Measurements from ENCODE around the gene IQCN. TPM values are rescaled to one million over a fixed set of nuclear protein-coding genes. Genes with fewer than 3 reads are reported as not detected.

The IQCN gene
- total and polyA plus RNA-seq, 4 experiments from 2014 or later: 0.13 to 5.8 (median 3.6) TPM

DNA sequence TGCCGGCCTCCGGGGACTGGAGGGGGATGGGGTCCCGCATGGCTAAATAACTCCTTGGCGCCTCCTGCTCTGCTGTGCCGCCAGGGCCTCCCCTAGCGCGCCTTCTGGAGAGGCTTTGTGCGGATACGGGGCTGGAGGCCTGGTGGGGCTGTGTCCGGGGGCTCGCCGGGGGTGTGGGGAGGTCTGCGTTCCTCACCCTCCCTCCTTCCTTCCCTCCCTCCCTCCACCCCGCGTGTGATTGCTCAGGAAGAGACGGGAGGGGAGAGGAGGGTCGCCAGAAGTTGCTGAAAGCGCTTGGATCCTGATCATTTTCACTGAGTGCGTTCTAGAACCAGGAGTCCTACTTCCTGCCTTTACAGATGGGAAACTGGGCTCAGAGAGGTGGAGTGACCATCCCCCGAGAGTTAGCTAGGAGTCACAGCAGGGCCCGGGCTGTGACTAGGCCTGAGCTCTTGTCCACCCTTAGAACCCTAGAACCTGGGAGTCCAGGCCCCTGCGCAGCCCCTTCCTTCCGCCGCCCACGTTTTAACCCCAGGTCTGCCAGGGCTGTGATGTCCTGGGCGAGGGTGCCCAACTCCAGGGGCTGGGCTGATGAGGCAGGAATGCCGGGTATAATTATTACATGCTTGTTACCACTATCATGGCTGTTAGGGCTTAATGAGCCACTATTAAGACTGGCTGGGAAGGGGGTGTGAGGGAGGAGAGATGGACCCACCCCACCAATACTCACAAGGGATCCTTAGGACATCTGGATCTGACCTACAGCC lies 8.0 kb upstream of the IQCN start:
- Histone ChIP-seq H3K36me3 (ENCODE audit: insufficient read depth, low read length) (peaks cover 13% of the 10 kb centered on the region), H3K27me3 (ENCODE audit: insufficient read depth, low read length) (no peaks in the 10 kb centered on the region), H3K4me3 (ENCODE audit: low read length in 2 of 2) (peak overlapping the region; percentile 48 to 67), H3K27ac (ENCODE audit: low read depth, low read length) (peak overlapping the region; percentile 91), H3K4me1 (ENCODE audit: insufficient read depth, low read length) (peaks cover 47% of the 10 kb centered on the region), H3K9me3 (ENCODE audit: control insufficient read depth in 1 of 2, low read length in 2 of 2) (no peaks in the 10 kb centered on the region)
- Mint-ChIP-seq H3K27ac (peak overlapping the region; percentile 96 to 99 (median 98)), H3K4me1 (peaks cover 33 to 67% (median 49%) of the 10 kb centered on the region in 4 donors), H3K4me3 (peak overlapping the region; percentile 78 to 94 (median 86)), H3K36me3 (peaks cover 14 to 33% of the 10 kb centered on the region in 2 donors), H3K9me3 (peaks cover 0 to 32% (median 3%) of the 10 kb centered on the region in 8 donors), H3K27me3 (peaks cover 0 to 6% of the 10 kb centered on the region in 2 donors)
- no peak for DNase-seq
- ChIA-PET POLR2A (ENCODE audit: partially characterized antibody) (interaction anchor here (0.6 to 27.2 kb wide), 41 partner anchors 9 to 1913 kb away, joined by 3 to 1691 read pairs (median 6); partner anchors contain the start of genes ARRDC2, COPE, DDX49 and FKBP8), CTCF (ENCODE audit: partially characterized antibody) (interaction anchor here (0.5 to 18.3 kb wide), 6 partner anchors 8 to 45 kb away, joined by 3 to 542 read pairs (median 86); partner anchors contain the start of gene LSM4)
- intact Hi-C loops (cut with micrococcal nuclease): no loop called here

DNA sequence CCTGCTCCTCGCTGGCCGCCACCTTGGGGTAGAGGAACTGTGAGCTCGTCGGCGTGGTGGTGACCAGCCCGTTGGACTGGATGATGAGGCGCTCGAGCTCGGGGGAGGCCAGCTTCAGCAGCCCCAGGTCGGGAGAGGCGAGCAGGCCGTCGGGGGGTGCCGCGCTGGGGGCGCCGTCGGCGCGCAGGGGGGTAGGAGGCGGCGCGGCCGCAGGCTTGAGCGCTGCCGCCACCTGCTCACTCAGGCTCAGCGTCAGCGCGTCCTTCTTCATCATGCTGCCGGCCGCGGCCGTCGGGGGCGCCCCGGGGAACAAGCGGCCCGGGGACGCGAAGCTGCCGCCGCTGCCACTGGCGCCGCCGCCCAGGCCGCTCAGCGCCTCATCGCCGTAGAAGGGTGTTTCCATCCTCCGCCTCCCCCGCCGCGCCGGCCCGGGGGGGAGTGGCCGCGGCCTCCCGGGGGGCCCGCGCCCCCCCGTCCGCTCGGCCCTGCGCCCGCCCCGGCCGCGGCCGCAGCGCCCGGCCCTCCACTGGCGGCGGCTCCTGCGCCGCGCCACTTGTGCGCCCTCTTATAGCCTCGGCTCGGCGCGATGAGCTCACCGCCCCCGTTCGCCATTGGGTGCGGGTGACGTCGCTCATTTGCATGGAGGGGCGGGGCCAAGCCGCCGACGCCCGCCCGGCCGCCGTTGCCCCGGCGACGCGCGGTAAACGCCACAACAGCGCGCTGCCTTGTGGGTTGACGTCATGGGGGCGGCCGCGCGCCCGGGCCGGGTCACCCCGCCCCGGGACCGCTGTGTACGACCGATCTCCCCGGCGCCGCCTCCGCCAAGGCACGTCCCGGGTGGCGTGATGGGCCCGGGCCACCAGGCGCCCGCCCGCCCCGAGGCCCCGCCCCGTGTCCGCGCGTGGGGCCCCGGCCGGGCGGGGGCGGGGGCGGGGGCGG lies 7.1 kb upstream of the IQCN start, which contains the start of gene JUND:
TSS of gene JUND (minus strand) at position 541 of the 939 bp plus-strand sequence. CDS start at position 403, 138 bp downstream.
- peaks cover 0 to 6% of the 10 kb centered on the region in 2 donors for H3K27me3 Mint-ChIP-seq
- H3K4me1 Mint-ChIP-seq: peaks cover 30 to 60% (median 46%) of the 10 kb centered on the region in 4 donors
- H3K9me3 ChIP-seq (ENCODE audit: control insufficient read depth in 1 of 2, low read length in 2 of 2): no peaks in the 10 kb centered on the region
- H3K4me3 Mint-ChIP-seq: peak within 1 kb of the TSS; percentile 88 to 99 (median 96)
- H3K4me1 ChIP-seq (ENCODE audit: insufficient read depth, low read length): peaks cover 50% of the 10 kb centered on the region
- ChIA-PET POLR2A (ENCODE audit: partially characterized antibody) (interaction anchor here (0.6 to 27.2 kb wide), 60 partner anchors 10 to 1956 kb away, joined by 3 to 1691 read pairs (median 5); partner anchors contain the start of genes ARRDC2, CCDC124, COPE and DDX49), CTCF (ENCODE audit: partially characterized antibody) (interaction anchor here (0.5 to 18.3 kb wide), 10 partner anchors 9 to 190 kb away, joined by 3 to 542 read pairs (median 39); partner anchors contain the start of genes LSM4 and SSBP4)
- no peaks in the 10 kb centered on the region for H3K27me3 ChIP-seq (ENCODE audit: insufficient read depth, low read length)
- peak within 1 kb of the TSS; percentile 79 to 85 for H3K4me3 ChIP-seq (ENCODE audit: low read length in 2 of 2)
- peaks cover 0 to 32% (median 3%) of the 10 kb centered on the region in 8 donors for H3K9me3 Mint-ChIP-seq
- H3K27ac ChIP-seq (ENCODE audit: low read depth, low read length): peak within 1 kb of the TSS; percentile 98
- DNase-seq: peak; percentile 97 to 99 (median 99)
- H3K36me3 Mint-ChIP-seq: peaks cover 14 to 34% of the 10 kb centered on the region in 2 donors
- H3K27ac Mint-ChIP-seq: peak within 1 kb of the TSS; percentile 97 to 100 (median 98)
- peaks cover 13% of the 10 kb centered on the region for H3K36me3 ChIP-seq (ENCODE audit: insufficient read depth, low read length)
- intact Hi-C loops (cut with micrococcal nuclease): loop anchor here (1.0 to 2.0 kb wide), 3 partner anchors 13 to 77 kb away; partner anchors contain the start of gene RAB3A

DNA sequence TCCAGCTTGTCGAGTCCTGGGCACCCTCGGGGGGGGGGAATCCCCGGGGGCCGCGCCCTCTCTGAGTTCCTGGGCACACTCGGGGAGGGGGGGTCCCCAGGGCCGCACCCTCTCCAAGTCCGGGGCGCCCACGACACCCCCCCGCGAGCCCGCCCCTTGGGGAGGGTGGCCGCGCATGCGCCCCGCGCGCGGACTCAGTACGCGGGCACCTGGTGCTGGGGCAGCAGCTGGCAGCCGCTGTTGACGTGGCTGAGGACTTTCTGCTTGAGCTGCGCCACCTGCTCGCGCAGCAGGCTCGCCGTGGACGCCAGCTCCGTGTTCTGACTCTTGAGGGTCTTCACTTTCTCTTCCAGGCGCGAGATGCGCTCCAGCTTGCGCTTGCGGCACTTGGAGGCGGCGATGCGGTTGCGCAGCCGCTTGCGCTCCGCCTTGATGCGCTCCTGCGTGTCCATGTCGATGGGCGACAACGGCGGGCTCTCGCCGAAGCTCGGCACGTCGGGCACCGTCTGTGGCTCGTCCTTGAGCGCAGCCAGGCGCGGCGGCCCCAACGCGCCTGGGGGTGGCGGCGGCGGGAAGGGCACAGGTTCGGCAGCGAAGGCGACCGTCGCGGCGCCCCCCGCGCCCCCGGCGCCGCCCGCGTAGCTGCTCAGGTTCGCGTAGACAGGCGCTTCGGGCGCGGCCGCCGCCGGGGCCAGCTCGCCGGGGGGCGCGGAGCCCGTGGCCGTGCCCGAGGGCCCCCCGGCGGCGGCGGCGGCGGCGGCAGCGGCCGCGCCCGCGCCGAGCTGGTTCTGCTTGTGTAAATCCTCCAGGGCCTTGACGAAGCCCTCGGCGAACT lies 6.2 kb upstream of the IQCN start:
- Histone ChIP-seq H3K27ac (ENCODE audit: low read depth, low read length) (peak overlapping the region; percentile 98), H3K4me1 (ENCODE audit: insufficient read depth, low read length) (peaks cover 56% of the 10 kb centered on the region), H3K27me3 (ENCODE audit: insufficient read depth, low read length) (no peaks in the 10 kb centered on the region), H3K9me3 (ENCODE audit: control insufficient read depth in 1 of 2, low read length in 2 of 2) (no peaks in the 10 kb centered on the region), H3K4me3 (ENCODE audit: low read length in 2 of 2) (peak overlapping the region; percentile 79 to 85), H3K36me3 (ENCODE audit: insufficient read depth, low read length) (peaks cover 15% of the 10 kb centered on the region)
- peak; percentile 86 to 90 (median 87) for DNase-seq
- intact Hi-C loops (cut with micrococcal nuclease): loop anchor here (1.0 to 2.0 kb wide), 3 partner anchors 14 to 76 kb away; partner anchors contain the start of gene RAB3A
- H3K36me3 Mint-ChIP-seq: peaks cover 14 to 38% of the 10 kb centered on the region in 2 donors
- peak overlapping the region; percentile 97 to 100 (median 99) for H3K27ac Mint-ChIP-seq
- peaks cover 0 to 6% of the 10 kb centered on the region in 2 donors for H3K27me3 Mint-ChIP-seq
- H3K4me3 Mint-ChIP-seq: peak overlapping the region; percentile 88 to 99 (median 97)
- ChIA-PET POLR2A (ENCODE audit: partially characterized antibody) (interaction anchor here (0.7 to 27.2 kb wide), 56 partner anchors 10 to 1956 kb away, joined by 3 to 1691 read pairs (median 5); partner anchors contain the start of genes ARRDC2, CCDC124, FKBP8 and GDF15), CTCF (ENCODE audit: partially characterized antibody) (interaction anchor here (0.7 to 18.3 kb wide), 20 partner anchors 9 to 189 kb away, joined by 3 to 542 read pairs (median 18); partner anchors contain the start of genes LSM4 and SSBP4)
- H3K4me1 Mint-ChIP-seq: peaks cover 27 to 58% (median 44%) of the 10 kb centered on the region in 4 donors
- H3K9me3 Mint-ChIP-seq: peaks cover 0 to 36% (median 3%) of the 10 kb centered on the region in 8 donors

DNA sequence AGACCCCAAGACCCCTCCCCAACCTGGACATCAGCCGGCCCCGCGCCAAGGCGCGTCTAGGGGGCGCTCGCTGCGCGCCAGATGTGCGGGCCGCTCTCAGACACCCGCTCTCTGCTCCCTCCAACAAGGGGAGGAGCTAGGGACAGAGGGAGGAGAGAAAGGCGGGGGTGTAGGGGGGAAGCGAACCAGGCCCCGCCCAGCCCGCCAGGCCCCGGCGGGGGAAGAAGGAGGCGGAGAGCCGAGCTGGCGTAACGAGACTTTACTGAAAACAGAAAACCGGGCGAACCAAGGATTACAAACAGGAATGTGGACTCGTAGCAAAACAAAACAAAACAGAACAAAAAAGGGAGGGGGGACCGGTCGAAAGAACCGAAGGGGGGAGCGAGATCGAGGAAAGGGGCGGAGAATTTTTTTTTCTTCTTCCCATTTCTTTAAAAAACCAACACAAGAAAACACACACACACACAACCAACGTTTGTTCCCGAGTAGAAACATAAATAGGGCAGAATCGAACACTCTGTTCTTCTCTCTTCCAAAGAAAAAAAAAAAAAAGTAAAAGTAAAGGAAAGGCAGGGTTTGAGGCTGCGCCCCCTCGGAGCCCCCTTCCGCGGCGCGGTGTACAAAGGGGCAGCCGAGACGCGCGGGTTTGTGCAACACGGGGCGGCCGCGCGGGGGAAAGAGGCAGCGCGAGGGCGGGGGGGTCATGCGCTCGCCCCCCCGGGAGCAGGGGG lies 5.4 kb upstream of the IQCN start:
- peak overlapping the region; percentile 83 to 85 for H3K4me3 ChIP-seq (ENCODE audit: low read length in 2 of 2)
- no peaks in the 10 kb centered on the region for H3K27me3 ChIP-seq (ENCODE audit: insufficient read depth, low read length)
- no peaks in the 10 kb centered on the region for H3K9me3 ChIP-seq (ENCODE audit: control insufficient read depth in 1 of 2, low read length in 2 of 2)
- POLR2A ChIA-PET (ENCODE audit: partially characterized antibody): interaction anchor here (0.6 to 27.2 kb wide), 46 partner anchors 9 to 640 kb away, joined by 3 to 1691 read pairs (median 4); partner anchors contain the start of genes ARRDC2, COPE, DDX49 and GDF15
- H3K4me1 ChIP-seq (ENCODE audit: insufficient read depth, low read length): peaks cover 56% of the 10 kb centered on the region
- intact Hi-C loops (cut with micrococcal nuclease): loop anchor here (1.0 to 2.0 kb wide), 3 partner anchors 44 to 75 kb away; partner anchors contain the start of genes LSM4 and RAB3A
- H3K36me3 ChIP-seq (ENCODE audit: insufficient read depth, low read length): peaks cover 20% of the 10 kb centered on the region
- H3K9me3 Mint-ChIP-seq: peaks cover 0 to 42% (median 3%) of the 10 kb centered on the region in 8 donors
- peaks cover 14 to 44% of the 10 kb centered on the region in 2 donors for H3K36me3 Mint-ChIP-seq
- peak overlapping the region; percentile 92 to 100 (median 99) for H3K27ac Mint-ChIP-seq
- H3K4me3 Mint-ChIP-seq: peak overlapping the region; percentile 87 to 99 (median 97)
- CTCF ChIA-PET (ENCODE audit: partially characterized antibody): interaction anchor here (0.6 to 18.3 kb wide), 40 partner anchors 9 to 189 kb away, joined by 3 to 542 read pairs (median 6); partner anchors contain the start of genes LSM4, MPV17L2, RAB3A and SSBP4
- peak overlapping the region; percentile 98 for H3K27ac ChIP-seq (ENCODE audit: low read depth, low read length)
- peaks cover 0 to 6% of the 10 kb centered on the region in 2 donors for H3K27me3 Mint-ChIP-seq
- DNase-seq: peak; percentile 92 to 95 (median 94)
- peaks cover 21 to 58% (median 44%) of the 10 kb centered on the region in 4 donors for H3K4me1 Mint-ChIP-seq

DNA sequence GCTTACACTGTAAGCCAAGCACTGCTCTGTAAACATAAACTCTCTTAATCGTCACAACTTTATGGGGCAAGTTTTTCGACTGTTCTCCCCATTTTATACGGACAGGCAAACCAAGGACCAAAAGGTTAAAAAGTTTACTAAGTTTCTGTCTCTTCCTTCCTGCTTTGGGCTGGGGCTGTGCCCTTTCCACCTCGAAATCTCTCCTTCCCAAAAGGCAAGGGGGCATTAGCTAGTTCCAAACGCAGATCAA lies 4.9 kb upstream of the IQCN start:
- Mint-ChIP-seq H3K27me3 (peaks cover 0 to 6% of the 10 kb centered on the region in 2 donors), H3K36me3 (peaks cover 14 to 48% of the 10 kb centered on the region in 2 donors), H3K9me3 (peaks cover 0 to 47% (median 3%) of the 10 kb centered on the region in 8 donors), H3K27ac (peak overlapping the region; percentile 92 to 100 (median 99)), H3K4me3 (peak overlapping the region; percentile 87 to 99 (median 97)), H3K4me1 (peaks cover 23 to 59% (median 45%) of the 10 kb centered on the region in 4 donors)
- intact Hi-C loops (cut with micrococcal nuclease): loop anchor here (1.0 kb wide), 2 partner anchors 44 to 49 kb away; partner anchors contain the start of gene LSM4
- Histone ChIP-seq H3K27me3 (ENCODE audit: insufficient read depth, low read length) (no peaks in the 10 kb centered on the region), H3K4me3 (ENCODE audit: low read length in 2 of 2) (peak overlapping the region; percentile 83 to 85), H3K9me3 (ENCODE audit: control insufficient read depth in 1 of 2, low read length in 2 of 2) (no peaks in the 10 kb centered on the region), H3K36me3 (ENCODE audit: insufficient read depth, low read length) (peaks cover 20% of the 10 kb centered on the region), H3K27ac (ENCODE audit: low read depth, low read length) (peak overlapping the region; percentile 98), H3K4me1 (ENCODE audit: insufficient read depth, low read length) (peaks cover 58% of the 10 kb centered on the region)
- CTCF ChIA-PET (ENCODE audit: partially characterized antibody): interaction anchor here (0.7 to 18.3 kb wide), 36 partner anchors 9 to 188 kb away, joined by 3 to 542 read pairs (median 8); partner anchors contain the start of genes LSM4, MPV17L2, RAB3A and SSBP4
- no peak for DNase-seq
- POLR2A ChIA-PET (ENCODE audit: partially characterized antibody): interaction anchor here (0.6 to 27.2 kb wide), 29 partner anchors 9 to 640 kb away, joined by 3 to 1691 read pairs (median 11); partner anchors contain the start of genes ARRDC2, COPE, DDX49 and GDF15
